Vagina (tissue), 2 donors: Measurements from ENCODE around the gene CPB1. TPM values are rescaled to one million over a fixed set of nuclear protein-coding genes. Genes with fewer than 3 reads are reported as not detected.
A peak's percentile ranks its signal among the peaks of the same experiment; 100 is the strongest.

Experiments used
- DNase-seq, 2 donors: peaks; one replicate each; pipeline ENCODE4 v3.0.0-alpha.2; 2017; ENCODE audit errors: extremely low spot score in 2 of 2
- H3K27ac ChIP-seq: fragments of 200-600 bp; sonication (generic); one replicate; pipeline ENCODE4 v1.5.1; 2019
- H3K27me3 ChIP-seq: fragments of 200-600 bp; sonication (generic); one replicate; pipeline ENCODE4 v1.5.1; 2019
- H3K36me3 ChIP-seq, 2 donors: fragments of 200-600 bp; sonication (generic); one replicate each; pipeline ENCODE4 v1.5.1; 2017 to 2019
- H3K4me1 ChIP-seq: fragments of 200-600 bp; sonication (generic); one replicate; pipeline ENCODE4 v1.5.1; 2019
- H3K4me3 ChIP-seq, 2 donors: fragments of 200-600 bp; sonication (generic); 1 replicate in 1 of 2; 2 replicates in 1 of 2; pipeline ENCODE4 v1.5.1; 2016 to 2019
- H3K9me3 ChIP-seq: fragments of 200-600 bp; sonication (generic); one replicate; pipeline ENCODE4 v1.5.1; 2019
- CTCF ChIP-seq, 3 experiments: fragments of 450-650 bp in 2 of 3; fragments of 200-600 bp in 1 of 3; sonication (generic) in 1 of 3; IDR thresholded peaks; one replicate each; pipeline ENCODE4 v1.5.1; 2017 to 2019; ENCODE audit warnings: antibody characterized with exemption in 3 of 3, mild to moderate bottlenecking in 2 of 3, moderate library complexity in 2 of 3
- POLR2A ChIP-seq, 2 donors: fragments of 450-650 bp; IDR thresholded peaks; one replicate each; pipeline ENCODE4 v1.6.1; 2017; ENCODE audit warnings: antibody characterized with exemption in 2 of 2, mild to moderate bottlenecking in 2 of 2, moderate library complexity in 2 of 2
- POLR2AphosphoS5 ChIP-seq, 2 donors: sonication (generic); formaldehyde crosslinking; IDR thresholded peaks; one replicate each; pipeline ENCODE4 v1.9.0; 2017; ENCODE audit warnings: antibody characterized with exemption in 2 of 2, mild to moderate bottlenecking in 2 of 2, low read depth in 1 of 2; ENCODE audit not compliant: insufficient read depth in 1 of 2
- intact Hi-C: fragments of 100-400 bp; cut with DNase I; formaldehyde crosslinking; loops from one replicate; pipeline ENCODE4 v1.15.1; 2023
- total RNA-seq: library from RNA; depleted of rRNA; stranded (reverse); fragments of >200 nt; gene quantifications from one replicate; pipeline ENCODE4 v1.2.3, GENCODE V29; 2016

The CPB1 gene
- total RNA-seq, 1 donor from 2014 or later: 1.7 TPM

GRCh38 chr3:148790370-148790769 is 37.2 kb upstream of the CPB1 start:
- peak overlapping the region; percentile 46 for H3K27ac ChIP-seq
- H3K36me3 ChIP-seq: no peaks in the 10 kb centered on the region
- H3K4me1 ChIP-seq: no peaks in the 10 kb centered on the region
- TF ChIP-seq POLR2A (IDR thresholded peaks at IDR 0.05) (no peak), POLR2AphosphoS5 (IDR thresholded peaks at IDR 0.05; ENCODE audit: insufficient read depth in 1 of 2, low read depth in 1 of 2) (no peak), CTCF (IDR thresholded peaks at IDR 0.05) (no peak)
- DNase-seq: no peak
- H3K27me3 ChIP-seq: no peaks in the 10 kb centered on the region
- no peaks in the 10 kb centered on the region for H3K9me3 ChIP-seq
- H3K4me3 ChIP-seq: no peak overlapping the region
- intact Hi-C loops: no loop called here

- H3K4me1 ChIP-seq: no peaks in the 10 kb centered on the region
- DNase-seq: no peak
- intact Hi-C loops: no loop called here
- TF ChIP-seq CTCF (IDR thresholded peaks at IDR 0.05) (no peak), POLR2A (IDR thresholded peaks at IDR 0.05) (no peak), POLR2AphosphoS5 (IDR thresholded peaks at IDR 0.05; ENCODE audit: insufficient read depth in 1 of 2, low read depth in 1 of 2) (no peak)
- no peaks in the 10 kb centered on the region for H3K36me3 ChIP-seq
- no peaks in the 10 kb centered on the region for H3K9me3 ChIP-seq
- H3K27ac ChIP-seq: peak overlapping the region; percentile 46
- H3K27me3 ChIP-seq: no peaks in the 10 kb centered on the region
- H3K4me3 ChIP-seq: no peak overlapping the region
These were observed 36.5 kb upstream of the CPB1 start for GRCh38 chr3:148790851-148791735.

- H3K9me3 ChIP-seq: no peaks in the 10 kb centered on the region
- H3K27me3 ChIP-seq: no peaks in the 10 kb centered on the region
- no peaks in the 10 kb centered on the region for H3K36me3 ChIP-seq
- no peak overlapping the region for H3K27ac ChIP-seq
- DNase-seq: no peak
- intact Hi-C loops: no loop called here
- no peak overlapping the region for H3K4me3 ChIP-seq
- TF ChIP-seq POLR2AphosphoS5 (IDR thresholded peaks at IDR 0.05; ENCODE audit: insufficient read depth in 1 of 2, low read depth in 1 of 2): no peak
- TF ChIP-seq POLR2A (IDR thresholded peaks at IDR 0.05): no peak
- no peaks in the 10 kb centered on the region for H3K4me1 ChIP-seq
These were observed 35.7 kb upstream of the CPB1 start for GRCh38 chr3:148791920-148792319.

- TF ChIP-seq CTCF (IDR thresholded peaks at IDR 0.05): no peak
- no peak for TF ChIP-seq POLR2A (IDR thresholded peaks at IDR 0.05)
- no peak for TF ChIP-seq POLR2AphosphoS5 (IDR thresholded peaks at IDR 0.05; ENCODE audit: insufficient read depth in 1 of 2, low read depth in 1 of 2)
- H3K36me3 ChIP-seq: no peaks in the 10 kb centered on the region
These were observed 35.1 kb upstream of the CPB1 start for GRCh38 chr3:148792516-148792915.

GRCh38 chr3:148796799-148797198 is 30.8 kb upstream of the CPB1 start:
- Histone ChIP-seq H3K4me3 (no peak overlapping the region), H3K27ac (no peak overlapping the region), H3K36me3 (no peaks in the 10 kb centered on the region), H3K9me3 (no peaks in the 10 kb centered on the region), H3K4me1 (no peaks in the 10 kb centered on the region), H3K27me3 (no peaks in the 10 kb centered on the region)
- no peak for DNase-seq
- no peak for TF ChIP-seq POLR2AphosphoS5 (IDR thresholded peaks at IDR 0.05; ENCODE audit: insufficient read depth in 1 of 2, low read depth in 1 of 2)
- no peak for TF ChIP-seq CTCF (IDR thresholded peaks at IDR 0.05)
- no peak for TF ChIP-seq POLR2A (IDR thresholded peaks at IDR 0.05)
- intact Hi-C loops: no loop called here

More at GRCh38 chr3:148792516-148792915, 35.1 kb upstream of the CPB1 start:
- no peak for DNase-seq
- Histone ChIP-seq H3K27me3 (no peaks in the 10 kb centered on the region), H3K4me1 (no peaks in the 10 kb centered on the region), H3K27ac (no peak overlapping the region), H3K9me3 (no peaks in the 10 kb centered on the region), H3K4me3 (no peak overlapping the region)
- intact Hi-C loops: no loop called here
